Mammary epithelial cell (primary cell): ENCODE results near the gene RIN1.

ENCODE experiments used
- CTCF ChIP-seq, 2 donors: IDR thresholded peaks in 1 of 2; conservative IDR thresholded peaks in 1 of 2; 2 replicates each; pipeline ENCODE4 v1.5.1; 2011 to 2012; ENCODE audit warnings: inconsistent platforms in 2 of 2, low read length in 2 of 2, mild to moderate bottlenecking in 2 of 2, control low read depth in 1 of 2, low read depth in 1 of 2; ENCODE audit not compliant: insufficient read depth in 1 of 2; ENCODE audit errors: extremely low read depth in 1 of 2
- EZH2 ChIP-seq: IDR thresholded peaks from 2 replicates; pipeline ENCODE4 v1.6.1; 2012; ENCODE audit warnings: low read length, inconsistent platforms, borderline replicate concordance

GRCh38 chr11:66313321-66314185 lies 22.7 kb downstream of the RIN1 start:
- TF ChIP-seq CTCF (conservative IDR thresholded peaks at IDR 0.05 in 1 of 2, IDR thresholded peaks at IDR 0.05 in 1 of 2; ENCODE audit: extremely low read depth in 1 of 2, insufficient read depth in 1 of 2, low read depth in 1 of 2, low read length in 2 of 2): no peak
- no peak for TF ChIP-seq EZH2
